Naive B cell (primary cell): ENCODE measurements around the gene ZNF232. TPM values are rescaled to one million over a fixed set of nuclear protein-coding genes. Genes with fewer than 3 reads are reported as not detected.
"Not testable (repeated sequence)": the region's sequence is repeated elsewhere in the genome, so short reads cannot be mapped to it uniquely, and the experiment has no call there.

Source experiments
- ATAC-seq, 2 donors: fragments of 150-1000 bp; cut with Tn5 transposase; 2 replicates each; pipeline ENCODE4 v1.10.0; 2021; ENCODE audit warnings: low read depth in 2 of 2, mild to moderate bottlenecking in 2 of 2, moderate library complexity in 2 of 2
- DNase-seq: peaks from one replicate; pipeline ENCODE4 v3.0.0; 2022
- H3K27ac Mint-ChIP-seq, 6 donors: one replicate each; pipeline ENCODE4 v1.8.0; 2020 to 2022; ENCODE audit warnings: mild to moderate bottlenecking in 6 of 6, mixed read lengths in 6 of 6, moderate library complexity in 5 of 6, inconsistent platforms in 2 of 6
- H3K27me3 Mint-ChIP-seq, 3 donors: one replicate each; pipeline ENCODE4 v1.8.0; 2021 to 2022; ENCODE audit warnings: mixed read lengths in 3 of 3, mild to moderate bottlenecking in 1 of 3
- H3K36me3 Mint-ChIP-seq, 2 donors: one replicate each; pipeline ENCODE4 v1.8.0; 2020 to 2022; ENCODE audit warnings: mixed read lengths in 2 of 2, inconsistent platforms in 1 of 2, mild to moderate bottlenecking in 1 of 2
- H3K4me1 Mint-ChIP-seq, 3 donors: one replicate each; pipeline ENCODE4 v1.8.0; 2020 to 2022; ENCODE audit warnings: mixed read lengths in 3 of 3, inconsistent platforms in 1 of 3, mild to moderate bottlenecking in 1 of 3, moderate library complexity in 1 of 3
- H3K4me3 Mint-ChIP-seq, 8 donors: one replicate each; pipeline ENCODE4 v1.8.0; 2020 to 2022; ENCODE audit warnings: mild to moderate bottlenecking in 8 of 8, mixed read lengths in 8 of 8, moderate library complexity in 8 of 8, inconsistent platforms in 2 of 8
- H3K9me3 Mint-ChIP-seq, 7 donors: one replicate each; pipeline ENCODE4 v1.8.0; 2020 to 2022; ENCODE audit warnings: mixed read lengths in 7 of 7, mild to moderate bottlenecking in 5 of 7, inconsistent platforms in 2 of 7, moderate library complexity in 1 of 7
- polyA plus RNA-seq, 6 donors: library from polyadenylated mRNA; unstranded; fragments of 300-500 nt; fragmentation: Illumina TruSeq; gene quantifications; one replicate each; pipeline ENCODE4 v1.2.3, GENCODE V29; 2021; ENCODE audit warnings: low read depth in 6 of 6

ZNF232 gene
- 10 to 100 TPM in 3 of 6 donors, 1 to 10 TPM in 3; 6.3 to 25.3 (median 10.1) TPM for polyA plus RNA-seq

- ATAC-seq (peak; percentile 87 to 88), DNase-seq (peak; percentile 91)
- Mint-ChIP-seq H3K4me3 (peak within 1 kb of the TSS; percentile 86 to 98 (median 92)), H3K27ac (peak within 1 kb of the TSS; percentile 64 to 95 (median 87)), H3K27me3 (peaks cover 3 to 26% (median 12%) of the 10 kb centered on the region in 3 donors), H3K9me3 (no peaks in the 10 kb centered on the region), H3K4me1 (peaks cover 24 to 46% (median 34%) of the 10 kb centered on the region in 3 donors), H3K36me3 (peaks cover 8 to 9% of the 10 kb centered on the region in 2 donors)
Observed at GRCh38 chr17:5111402-5112204, at the start of gene ZNF232. Gene ZNF232 (minus strand): TSS chr17:5111878. CDS start chr17:5111822, 56 bp downstream.

- not testable (repeated sequence) for ATAC-seq, H3K4me3 Mint-ChIP-seq, H3K9me3 Mint-ChIP-seq, DNase-seq, H3K36me3 Mint-ChIP-seq
- Mint-ChIP-seq H3K27me3 (peaks cover 4 to 18% (median 16%) of the 10 kb centered on the region in 3 donors), H3K27ac (peak overlapping the region in 1 of 6 donors; percentile 9), H3K4me1 (peaks cover under 1 to 22% (median 2%) of the 10 kb centered on the region in 3 donors)
Observed at GRCh38 chr17:5160702-5161101, 49.0 kb upstream of the ZNF232 start.

GRCh38 chr17:5146122-5146521 lies 34.4 kb upstream of the ZNF232 start:
- H3K27ac Mint-ChIP-seq, H3K36me3 Mint-ChIP-seq, H3K4me1 Mint-ChIP-seq, H3K9me3 Mint-ChIP-seq, DNase-seq, H3K4me3 Mint-ChIP-seq, ATAC-seq, H3K27me3 Mint-ChIP-seq: not testable (repeated sequence)

DNA sequence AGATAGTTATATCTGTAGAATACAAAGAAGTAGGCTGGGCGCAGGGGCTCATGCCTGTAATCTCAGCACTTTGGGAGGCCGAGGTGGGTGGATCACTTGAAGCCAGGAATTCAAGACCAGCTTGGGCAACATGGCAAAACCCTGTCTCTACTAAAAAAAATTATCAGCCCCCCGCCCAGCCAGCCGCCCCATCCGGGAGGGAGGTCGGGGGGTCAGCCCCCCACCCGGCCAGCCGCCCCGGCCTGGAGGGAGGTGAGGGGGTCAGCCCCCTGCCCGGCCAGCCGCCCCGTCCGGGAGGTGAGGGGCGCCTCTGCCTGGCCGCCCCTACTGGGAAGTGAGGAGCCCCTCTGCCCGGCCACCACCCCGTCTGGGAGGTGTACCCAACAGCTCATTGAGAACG lies 31.2 kb upstream of the ZNF232 start:
- H3K36me3 Mint-ChIP-seq, H3K27me3 Mint-ChIP-seq: not testable (repeated sequence)

DNA sequence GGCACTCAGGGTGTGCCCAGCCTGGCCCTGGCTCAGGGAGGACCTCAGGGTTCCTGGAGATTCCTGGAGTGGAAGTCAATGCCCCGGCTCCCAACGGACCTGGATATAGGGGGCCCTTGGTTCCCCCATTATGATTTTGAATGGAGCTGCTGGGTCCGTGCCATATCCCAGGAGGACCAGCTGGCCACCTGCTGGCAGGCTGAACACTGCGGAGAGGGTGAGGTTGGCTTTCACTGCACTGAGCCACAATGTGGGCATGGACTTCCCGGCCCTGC lies 27.7 kb upstream of the ZNF232 start:
- H3K27me3 Mint-ChIP-seq = peaks cover 0 to 10% (median 0%) of the 10 kb centered on the region in 3 donors
- H3K4me1 Mint-ChIP-seq = peaks cover 0 to 2% (median 0%) of the 10 kb centered on the region in 3 donors
- no peaks in the 10 kb centered on the region for H3K36me3 Mint-ChIP-seq
- H3K4me3 Mint-ChIP-seq = no peak overlapping the region
- no peaks in the 10 kb centered on the region for H3K9me3 Mint-ChIP-seq
- DNase-seq (no peak), ATAC-seq (no peak)
- no peak overlapping the region for H3K27ac Mint-ChIP-seq

More for the DNA sequence above, 31.2 kb upstream of the ZNF232 start:
- not testable (repeated sequence) for H3K4me3 Mint-ChIP-seq, ATAC-seq, H3K4me1 Mint-ChIP-seq, H3K9me3 Mint-ChIP-seq, H3K27ac Mint-ChIP-seq, DNase-seq

DNA sequence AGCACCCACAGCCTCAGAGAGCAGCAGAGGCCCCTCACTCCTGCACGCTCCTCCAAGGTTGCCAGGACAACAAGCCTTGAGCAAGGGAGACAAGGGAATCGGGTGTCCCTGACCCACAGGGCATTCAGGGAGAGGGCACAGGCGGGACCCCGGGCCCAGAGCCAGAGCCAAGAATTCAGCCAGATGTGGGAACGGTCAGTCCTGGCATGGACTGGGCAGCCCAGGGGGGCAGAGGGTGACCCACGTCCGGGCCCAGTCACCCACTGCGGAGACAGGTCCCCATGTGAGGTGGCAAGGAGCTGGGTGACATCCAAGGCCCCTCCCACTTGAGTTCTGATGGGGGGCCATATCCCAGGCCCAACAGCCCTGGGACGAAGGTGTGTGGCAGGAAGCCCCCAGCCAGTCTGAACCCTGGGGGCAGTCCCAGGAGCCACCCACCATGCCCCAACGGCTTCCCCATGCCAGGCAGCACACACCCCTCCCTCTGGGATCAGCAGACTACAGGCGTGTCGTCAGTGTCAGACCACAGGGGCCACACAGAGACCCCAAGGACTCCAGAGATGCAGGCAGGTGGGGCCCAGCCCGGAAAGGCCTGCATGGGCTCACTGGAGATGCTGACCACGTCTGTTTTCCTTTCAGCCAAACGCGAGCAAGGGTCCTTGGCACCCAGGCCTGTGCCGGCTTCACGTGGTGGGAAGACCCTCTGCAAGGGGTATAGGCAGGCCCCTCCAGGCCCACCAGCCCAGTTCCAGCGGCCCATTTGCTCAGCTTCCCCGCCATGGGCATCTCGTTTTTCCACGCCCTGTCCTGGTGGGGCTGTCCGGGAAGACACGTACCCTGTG lies 27.2 kb upstream of the ZNF232 start:
- Mint-ChIP-seq H3K36me3 (no peaks in the 10 kb centered on the region), H3K4me1 (peaks cover 0 to 2% (median 0%) of the 10 kb centered on the region in 3 donors), H3K27me3 (peaks cover 0 to 10% (median 0%) of the 10 kb centered on the region in 3 donors), H3K9me3 (no peaks in the 10 kb centered on the region), H3K27ac (no peak overlapping the region), H3K4me3 (no peak overlapping the region)
- ATAC-seq (no peak), DNase-seq (no peak)

GRCh38 chr17:5138198-5138544 lies 26.5 kb upstream of the ZNF232 start:
- H3K36me3 Mint-ChIP-seq, H3K27me3 Mint-ChIP-seq, ATAC-seq, DNase-seq, H3K27ac Mint-ChIP-seq, H3K4me1 Mint-ChIP-seq, H3K9me3 Mint-ChIP-seq, H3K4me3 Mint-ChIP-seq: not testable (repeated sequence)

- not testable (repeated sequence) for H3K36me3 Mint-ChIP-seq, H3K4me3 Mint-ChIP-seq, H3K27ac Mint-ChIP-seq, DNase-seq, H3K4me1 Mint-ChIP-seq, H3K27me3 Mint-ChIP-seq, H3K9me3 Mint-ChIP-seq, ATAC-seq
Observed at GRCh38 chr17:5137511-5138197, 26.0 kb upstream of the ZNF232 start.

GRCh38 chr17:5136580-5137412 lies 25.1 kb upstream of the ZNF232 start:
- DNase-seq, H3K9me3 Mint-ChIP-seq, H3K36me3 Mint-ChIP-seq, H3K4me3 Mint-ChIP-seq, ATAC-seq, H3K4me1 Mint-ChIP-seq, H3K27me3 Mint-ChIP-seq, H3K27ac Mint-ChIP-seq: not testable (repeated sequence)

DNA sequence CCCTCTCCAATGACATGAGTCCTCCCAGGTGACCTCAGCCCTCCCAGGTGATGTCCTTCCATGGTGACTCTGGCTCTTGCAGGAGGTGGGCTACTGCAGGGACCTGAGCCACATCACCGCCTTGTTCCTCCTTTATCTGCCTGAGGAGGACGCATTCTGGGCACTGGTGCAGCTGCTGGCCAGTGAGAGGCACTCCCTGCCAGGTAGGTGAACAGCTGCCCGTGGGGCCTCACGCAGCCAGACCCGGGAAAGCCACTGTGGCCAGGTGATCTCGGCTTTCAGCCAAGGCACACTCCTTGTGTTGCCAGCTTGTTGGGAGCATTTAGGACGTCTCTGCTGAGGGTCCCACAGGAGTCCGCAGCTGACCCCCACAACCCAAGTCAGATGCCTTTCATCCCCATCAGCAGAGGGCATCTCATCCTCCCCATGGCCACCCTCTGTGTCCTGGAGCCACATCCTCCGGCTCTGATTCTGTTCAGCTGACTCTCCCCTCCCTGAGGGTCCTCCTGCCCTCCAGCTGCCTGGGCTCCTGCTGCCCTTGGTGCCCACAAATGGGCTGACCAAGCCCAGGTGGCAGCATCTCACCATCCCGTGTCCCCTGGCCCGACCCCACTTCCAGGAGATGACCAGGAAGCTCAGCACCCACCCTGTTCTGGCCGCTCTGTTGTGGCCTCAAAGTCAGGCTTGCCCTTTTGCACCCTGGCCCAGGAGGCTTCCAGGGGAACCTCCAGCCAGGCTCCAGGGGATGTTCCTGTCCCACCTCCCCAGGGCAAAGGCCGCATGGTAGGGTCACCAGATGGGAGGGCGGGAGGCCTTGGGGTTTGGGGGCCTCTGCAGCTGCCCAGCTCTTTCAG lies 24.3 kb upstream of the ZNF232 start:
- H3K4me1 Mint-ChIP-seq = peaks cover 0 to 3% (median 2%) of the 10 kb centered on the region in 3 donors
- H3K4me3 Mint-ChIP-seq = no peak overlapping the region
- H3K27ac Mint-ChIP-seq = no peak overlapping the region
- DNase-seq (no peak), ATAC-seq (no peak)
- peaks cover 0 to 17% (median 0%) of the 10 kb centered on the region in 3 donors for H3K27me3 Mint-ChIP-seq
- H3K36me3 Mint-ChIP-seq = no peaks in the 10 kb centered on the region
- H3K9me3 Mint-ChIP-seq = no peaks in the 10 kb centered on the region

DNA sequence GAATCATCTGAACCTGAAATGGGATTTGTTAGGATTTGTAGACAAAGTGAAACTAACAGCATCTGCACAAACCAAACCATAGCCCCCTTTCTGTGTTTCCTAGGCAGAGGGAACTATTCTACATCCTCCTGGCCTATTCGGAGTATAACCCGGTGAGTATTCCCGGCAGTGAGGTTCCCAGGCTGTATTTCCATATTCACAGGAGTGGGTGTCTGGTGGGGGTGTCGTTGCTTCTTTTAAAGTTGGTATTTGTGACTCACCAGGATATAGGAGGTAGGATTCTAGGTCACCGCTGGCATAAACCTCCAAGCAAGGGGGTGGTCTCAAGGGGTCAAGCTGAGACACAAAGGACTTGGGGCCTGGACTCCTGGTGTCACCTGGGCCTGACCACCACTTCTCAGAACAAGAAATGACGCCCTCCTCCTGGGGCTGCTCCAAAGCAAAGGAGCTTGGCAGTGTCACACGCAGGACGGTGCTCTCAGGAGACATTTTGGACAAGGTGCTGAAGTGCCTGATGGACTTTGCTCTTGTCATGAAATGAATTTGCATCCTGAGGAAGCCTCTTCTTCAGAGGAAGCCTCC lies 23.5 kb upstream of the ZNF232 start:
- peaks cover 0 to 18% (median 0%) of the 10 kb centered on the region in 3 donors for H3K27me3 Mint-ChIP-seq
- H3K27ac Mint-ChIP-seq, H3K4me1 Mint-ChIP-seq, DNase-seq, ATAC-seq, H3K9me3 Mint-ChIP-seq, H3K4me3 Mint-ChIP-seq, H3K36me3 Mint-ChIP-seq: not testable (repeated sequence)

- not testable (repeated sequence) for DNase-seq, H3K36me3 Mint-ChIP-seq, ATAC-seq, H3K9me3 Mint-ChIP-seq, H3K4me1 Mint-ChIP-seq, H3K4me3 Mint-ChIP-seq
- Mint-ChIP-seq H3K27me3 (peaks cover 0 to 25% (median 0%) of the 10 kb centered on the region in 3 donors), H3K27ac (peak overlapping the region in 1 of 6 donors; percentile 52)
Observed at GRCh38 chr17:5134571-5134970, 22.9 kb upstream of the ZNF232 start.
